ENCODE results near the gene OR8D2.
A peak's percentile ranks its signal among the peaks of the same experiment; 100 is the strongest.
"Not testable (repeated sequence)": the region's sequence is repeated elsewhere in the genome, so short reads cannot be mapped to it uniquely, and the experiment has no call there.

OR8D2 gene

GRCh38 chr11:124285610-124286344, 34.2 kb downstream of the OR8D2 start:
- DNase-seq (ENCODE audit: low read depth) = peak; percentile 6

- DNase-seq (ENCODE audit: low read depth) = no peak
Observed at GRCh38 chr11:124278261-124278660, 41.7 kb downstream of the OR8D2 start.

- DNase-seq (ENCODE audit: low read depth) = no peak
Observed at GRCh38 chr11:124277804-124278203, 42.2 kb downstream of the OR8D2 start.

- DNase-seq (ENCODE audit: low read depth) = no peak
Observed at GRCh38 chr11:124277207-124277606, 42.8 kb downstream of the OR8D2 start.

GRCh38 chr11:124276081-124276480, 43.9 kb downstream of the OR8D2 start:
- no peak for DNase-seq (ENCODE audit: low read depth)

- no peak for DNase-seq (ENCODE audit: low read depth)
Observed at GRCh38 chr11:124274000-124274399, 46.0 kb downstream of the OR8D2 start.

GRCh38 chr11:124270886-124271285, 49.1 kb downstream of the OR8D2 start:
- not testable (repeated sequence) for DNase-seq (ENCODE audit: low read depth)

Data from fibroblast of the conjunctiva (primary cell).